ENCODE measurements around the gene RBCK1. TPM values are rescaled to one million over a fixed set of nuclear protein-coding genes. Genes with fewer than 3 reads are reported as not detected.

Gene RBCK1
- polyA plus RNA-seq, 3 donors = 66.8 to 110 (median 70.8) TPM

- no peak for TF ChIP-seq CTCF (IDR thresholded peaks at IDR 0.05)
- Mint-ChIP-seq H3K27me3 (ENCODE audit: low read depth in 3 of 3) (no peaks in the 10 kb centered on the region), H3K27ac (no peak overlapping the region), H3K9me3 (no peaks in the 10 kb centered on the region), H3K4me1 (no peaks in the 10 kb centered on the region), H3K4me3 (no peak overlapping the region), H3K36me3 (peaks cover 75 to 90% of the 10 kb centered on the region in 2 donors)
- no peak for DNase-seq
- H3K4me2 ChIP-seq (replicated peaks; ENCODE audit: extremely low read depth, low read length, poor library complexity, severe bottlenecking) = no peak overlapping the region
- H2AFZ ChIP-seq (ENCODE audit: insufficient read depth, low read depth, low read length, poor library complexity, severe bottlenecking) = no peak overlapping the region
- intact Hi-C loops (cut with micrococcal nuclease) = no loop called here
- no peaks in the 10 kb centered on the region for H3K27me3 ChIP-seq (ENCODE audit: control insufficient read depth in 2 of 2, insufficient read depth in 2 of 2, low read length in 2 of 2)
- peaks cover 5% of the 10 kb centered on the region for H4K20me1 ChIP-seq (ENCODE audit: insufficient read depth, low read length)
- H3K4me3 ChIP-seq (replicated peaks in 1 of 3; ENCODE audit: low read depth in 2 of 3, low read length in 3 of 3) = no peak overlapping the region
- no peak overlapping the region for H3K9ac ChIP-seq (ENCODE audit: insufficient read depth, low read length, poor library complexity, severe bottlenecking)
- H3K27ac ChIP-seq (ENCODE audit: low read depth in 1 of 2, low read length in 2 of 2) = no peak overlapping the region
- no peaks in the 10 kb centered on the region for H3K79me2 ChIP-seq (ENCODE audit: insufficient read depth, low read length)
- H3K4me1 ChIP-seq (ENCODE audit: control insufficient read depth in 1 of 2, insufficient read depth in 2 of 2, low read length in 2 of 2) = no peaks in the 10 kb centered on the region
- 96% methylated on average over 3 of the region's 4 CpGs for WGBS (ENCODE audit: insufficient coverage)
- no peaks in the 10 kb centered on the region for H3K9me3 ChIP-seq (replicated peaks in 1 of 2; ENCODE audit: control insufficient read depth in 1 of 2, insufficient read depth in 1 of 2, low read length in 2 of 2)
- H3K36me3 ChIP-seq (replicated peaks in 1 of 2; ENCODE audit: control insufficient read depth in 1 of 2, insufficient read depth in 2 of 2, low read length in 2 of 2) = peaks cover 58 to 89% of the 10 kb centered on the region in 2 donors
These were observed 19.3 kb downstream of the RBCK1 start for GRCh38 chr20:427401-427800.

DNA sequence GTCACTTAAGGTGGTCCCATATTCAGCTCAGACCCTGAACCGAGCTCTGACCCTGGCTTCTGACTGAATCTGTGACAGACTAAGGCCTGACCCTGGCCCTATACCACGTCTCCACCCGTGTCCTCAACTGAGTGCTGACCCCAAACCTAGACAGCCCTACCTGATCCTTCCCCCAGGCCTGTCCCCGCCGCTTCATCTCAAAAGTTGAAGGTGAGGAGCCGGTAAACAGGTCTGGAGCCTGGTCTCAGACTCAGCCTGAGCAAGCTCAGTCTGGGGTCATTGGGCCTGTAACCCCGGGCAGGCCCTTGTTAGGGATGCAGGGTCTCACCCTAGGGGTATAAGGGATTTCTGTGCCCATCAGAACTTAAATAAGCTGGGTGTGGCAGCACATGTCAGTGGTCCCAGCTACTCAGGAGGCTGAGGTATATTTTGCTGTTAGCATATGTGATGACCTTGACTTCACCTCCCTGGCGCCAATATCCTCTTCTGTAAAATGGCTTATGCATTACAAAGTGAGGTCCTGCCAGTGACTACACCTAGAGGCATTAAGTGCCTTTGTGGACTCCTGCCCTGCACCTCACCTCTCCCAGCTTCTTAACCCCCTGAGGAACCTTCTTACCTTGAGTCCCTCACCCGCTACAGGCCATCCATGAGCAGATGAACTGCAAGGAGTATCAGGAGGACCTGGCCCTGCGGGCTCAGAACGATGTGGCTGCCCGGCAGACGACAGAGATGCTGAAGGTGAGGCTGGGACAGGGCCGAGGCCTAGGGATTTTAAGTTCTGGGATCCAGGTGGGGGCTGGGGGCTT, 20.0 kb downstream of the RBCK1 start:
- WGBS (ENCODE audit: insufficient coverage) = over 99% methylated on average over 10 of the region's 14 CpGs
- Histone ChIP-seq H3K4me2 (replicated peaks; ENCODE audit: extremely low read depth, low read length, poor library complexity, severe bottlenecking) (no peak overlapping the region), H3K4me1 (ENCODE audit: control insufficient read depth in 1 of 2, insufficient read depth in 2 of 2, low read length in 2 of 2) (no peaks in the 10 kb centered on the region), H3K4me3 (replicated peaks in 1 of 3; ENCODE audit: low read depth in 2 of 3, low read length in 3 of 3) (no peak overlapping the region), H3K27me3 (ENCODE audit: control insufficient read depth in 2 of 2, insufficient read depth in 2 of 2, low read length in 2 of 2) (no peaks in the 10 kb centered on the region), H2AFZ (ENCODE audit: insufficient read depth, low read depth, low read length, poor library complexity, severe bottlenecking) (no peak overlapping the region), H4K20me1 (ENCODE audit: insufficient read depth, low read length) (peaks cover 5% of the 10 kb centered on the region), H3K9me3 (replicated peaks in 1 of 2; ENCODE audit: control insufficient read depth in 1 of 2, insufficient read depth in 1 of 2, low read length in 2 of 2) (no peaks in the 10 kb centered on the region), H3K36me3 (replicated peaks in 1 of 2; ENCODE audit: control insufficient read depth in 1 of 2, insufficient read depth in 2 of 2, low read length in 2 of 2) (peaks cover 54 to 89% of the 10 kb centered on the region in 2 donors), H3K27ac (ENCODE audit: low read depth in 1 of 2, low read length in 2 of 2) (no peak overlapping the region), H3K9ac (ENCODE audit: insufficient read depth, low read length, poor library complexity, severe bottlenecking) (no peak overlapping the region), H3K79me2 (ENCODE audit: insufficient read depth, low read length) (no peaks in the 10 kb centered on the region)
- peak overlapping the region in 2 of 7 donors; percentile 26 to 44 for H3K27ac Mint-ChIP-seq
- no peak for DNase-seq
- H3K27me3 Mint-ChIP-seq (ENCODE audit: low read depth in 3 of 3) = no peaks in the 10 kb centered on the region
- no peak overlapping the region for H3K4me3 Mint-ChIP-seq
- no peak for TF ChIP-seq CTCF (IDR thresholded peaks at IDR 0.05)
- H3K9me3 Mint-ChIP-seq = no peaks in the 10 kb centered on the region
- intact Hi-C loops (cut with micrococcal nuclease) = no loop called here
- H3K4me1 Mint-ChIP-seq = no peaks in the 10 kb centered on the region
- peaks cover 74 to 89% of the 10 kb centered on the region in 2 donors for H3K36me3 Mint-ChIP-seq

Data from CD14-positive monocyte (primary cell).